ENCODE results near the gene CHAT.

CHAT gene

GRCh38 chr10:49650724-49651034 is 36.8 kb downstream of the CHAT start:
- no peaks in the 10 kb centered on the region for H3K9me3 ChIP-seq (ENCODE audit: control insufficient read depth, low read length)
- H3K27me3 ChIP-seq (replicated peaks; ENCODE audit: control insufficient read depth, insufficient read depth, low read length), result peaks cover 49% of the 10 kb centered on the region
- H3K4me1 ChIP-seq (ENCODE audit: control insufficient read depth, insufficient read depth, low read length), result peaks cover under 1% of the 10 kb centered on the region
- H3K36me3 ChIP-seq (ENCODE audit: control insufficient read depth, insufficient read depth, low read length, severe bottlenecking), result no peaks in the 10 kb centered on the region
- H3K4me3 ChIP-seq (ENCODE audit: low read length), result no peak overlapping the region
- no peak overlapping the region for H3K9ac ChIP-seq (ENCODE audit: low read length)
- DNase-seq (ENCODE audit: low read depth), result no peak

GRCh38 chr10:49651039-49651835 is 37.4 kb downstream of the CHAT start:
- Histone ChIP-seq H3K27me3 (replicated peaks; ENCODE audit: control insufficient read depth, insufficient read depth, low read length) (peaks cover 48% of the 10 kb centered on the region), H3K9me3 (ENCODE audit: control insufficient read depth, low read length) (no peaks in the 10 kb centered on the region), H3K4me3 (ENCODE audit: low read length) (no peak overlapping the region), H3K9ac (ENCODE audit: low read length) (no peak overlapping the region), H3K36me3 (ENCODE audit: control insufficient read depth, insufficient read depth, low read length, severe bottlenecking) (no peaks in the 10 kb centered on the region), H3K4me1 (ENCODE audit: control insufficient read depth, insufficient read depth, low read length) (no peaks in the 10 kb centered on the region)
- no peak for DNase-seq (ENCODE audit: low read depth)

GRCh38 chr10:49651917-49652316 is 38.1 kb downstream of the CHAT start:
- Histone ChIP-seq H3K4me1 (ENCODE audit: control insufficient read depth, insufficient read depth, low read length) (no peaks in the 10 kb centered on the region), H3K36me3 (ENCODE audit: control insufficient read depth, insufficient read depth, low read length, severe bottlenecking) (no peaks in the 10 kb centered on the region), H3K9ac (ENCODE audit: low read length) (no peak overlapping the region), H3K9me3 (ENCODE audit: control insufficient read depth, low read length) (no peaks in the 10 kb centered on the region), H3K4me3 (ENCODE audit: low read length) (no peak overlapping the region), H3K27me3 (replicated peaks; ENCODE audit: control insufficient read depth, insufficient read depth, low read length) (peaks cover 51% of the 10 kb centered on the region)
- DNase-seq (ENCODE audit: low read depth), result no peak

- no peak for DNase-seq (ENCODE audit: low read depth)
- H3K9me3 ChIP-seq (ENCODE audit: control insufficient read depth, low read length), result no peaks in the 10 kb centered on the region
- peaks cover 45% of the 10 kb centered on the region for H3K27me3 ChIP-seq (replicated peaks; ENCODE audit: control insufficient read depth, insufficient read depth, low read length)
Observed at GRCh38 chr10:49652421-49653272, 38.8 kb downstream of the CHAT start.

GRCh38 chr10:49653273-49653929 is 39.6 kb downstream of the CHAT start:
- Histone ChIP-seq H3K4me3 (ENCODE audit: low read length) (no peak overlapping the region), H3K36me3 (ENCODE audit: control insufficient read depth, insufficient read depth, low read length, severe bottlenecking) (no peaks in the 10 kb centered on the region), H3K27me3 (replicated peaks; ENCODE audit: control insufficient read depth, insufficient read depth, low read length) (peaks cover 45% of the 10 kb centered on the region), H3K4me1 (ENCODE audit: control insufficient read depth, insufficient read depth, low read length) (no peaks in the 10 kb centered on the region), H3K9me3 (ENCODE audit: control insufficient read depth, low read length) (no peaks in the 10 kb centered on the region), H3K9ac (ENCODE audit: low read length) (no peak overlapping the region)
- DNase-seq (ENCODE audit: low read depth), result no peak

More at GRCh38 chr10:49652421-49653272, 38.8 kb downstream of the CHAT start:
- no peak overlapping the region for H3K9ac ChIP-seq (ENCODE audit: low read length)
- no peak overlapping the region for H3K4me3 ChIP-seq (ENCODE audit: low read length)
- no peaks in the 10 kb centered on the region for H3K4me1 ChIP-seq (ENCODE audit: control insufficient read depth, insufficient read depth, low read length)
- no peaks in the 10 kb centered on the region for H3K36me3 ChIP-seq (ENCODE audit: control insufficient read depth, insufficient read depth, low read length, severe bottlenecking)

GRCh38 chr10:49654036-49654693 is 40.3 kb downstream of the CHAT start:
- Histone ChIP-seq H3K27me3 (replicated peaks; ENCODE audit: control insufficient read depth, insufficient read depth, low read length) (peaks cover 39% of the 10 kb centered on the region), H3K36me3 (ENCODE audit: control insufficient read depth, insufficient read depth, low read length, severe bottlenecking) (no peaks in the 10 kb centered on the region), H3K9ac (ENCODE audit: low read length) (no peak overlapping the region), H3K4me1 (ENCODE audit: control insufficient read depth, insufficient read depth, low read length) (no peaks in the 10 kb centered on the region), H3K9me3 (ENCODE audit: control insufficient read depth, low read length) (peaks cover 4% of the 10 kb centered on the region), H3K4me3 (ENCODE audit: low read length) (no peak overlapping the region)
- no peak for DNase-seq (ENCODE audit: low read depth)

- Histone ChIP-seq H3K9ac (ENCODE audit: low read length) (no peak overlapping the region), H3K27me3 (replicated peaks; ENCODE audit: control insufficient read depth, insufficient read depth, low read length) (peaks cover 34% of the 10 kb centered on the region)
- no peak for DNase-seq (ENCODE audit: low read depth)
Observed at GRCh38 chr10:49655099-49655498, 41.3 kb downstream of the CHAT start.

GRCh38 chr10:49656845-49657493 is 43.1 kb downstream of the CHAT start:
- no peak for DNase-seq (ENCODE audit: low read depth)
- no peak overlapping the region for H3K4me3 ChIP-seq (ENCODE audit: low read length)
- peaks cover 16% of the 10 kb centered on the region for H3K27me3 ChIP-seq (replicated peaks; ENCODE audit: control insufficient read depth, insufficient read depth, low read length)
- H3K4me1 ChIP-seq (ENCODE audit: control insufficient read depth, insufficient read depth, low read length), result no peaks in the 10 kb centered on the region
- peaks cover 6% of the 10 kb centered on the region for H3K9me3 ChIP-seq (ENCODE audit: control insufficient read depth, low read length)
- no peaks in the 10 kb centered on the region for H3K36me3 ChIP-seq (ENCODE audit: control insufficient read depth, insufficient read depth, low read length, severe bottlenecking)
- H3K9ac ChIP-seq (ENCODE audit: low read length), result no peak overlapping the region

More at GRCh38 chr10:49655099-49655498, 41.3 kb downstream of the CHAT start:
- Histone ChIP-seq H3K4me1 (ENCODE audit: control insufficient read depth, insufficient read depth, low read length) (no peaks in the 10 kb centered on the region), H3K4me3 (ENCODE audit: low read length) (no peak overlapping the region), H3K36me3 (ENCODE audit: control insufficient read depth, insufficient read depth, low read length, severe bottlenecking) (no peaks in the 10 kb centered on the region), H3K9me3 (ENCODE audit: control insufficient read depth, low read length) (peaks cover 6% of the 10 kb centered on the region)

- Histone ChIP-seq H3K36me3 (ENCODE audit: control insufficient read depth, insufficient read depth, low read length, severe bottlenecking) (no peaks in the 10 kb centered on the region), H3K4me3 (ENCODE audit: low read length) (no peak overlapping the region), H3K9ac (ENCODE audit: low read length) (no peak overlapping the region), H3K4me1 (ENCODE audit: control insufficient read depth, insufficient read depth, low read length) (no peaks in the 10 kb centered on the region), H3K9me3 (ENCODE audit: control insufficient read depth, low read length) (peaks cover 6% of the 10 kb centered on the region), H3K27me3 (replicated peaks; ENCODE audit: control insufficient read depth, insufficient read depth, low read length) (peaks cover 15% of the 10 kb centered on the region)
- DNase-seq (ENCODE audit: low read depth), result no peak
Observed at GRCh38 chr10:49657606-49658005, 43.8 kb downstream of the CHAT start.

GRCh38 chr10:49661140-49661856 is 47.5 kb downstream of the CHAT start:
- Histone ChIP-seq H3K9me3 (ENCODE audit: control insufficient read depth, low read length) (peaks cover 6% of the 10 kb centered on the region), H3K9ac (ENCODE audit: low read length) (no peak overlapping the region), H3K27me3 (replicated peaks; ENCODE audit: control insufficient read depth, insufficient read depth, low read length) (peaks cover 16% of the 10 kb centered on the region), H3K4me3 (ENCODE audit: low read length) (no peak overlapping the region), H3K4me1 (ENCODE audit: control insufficient read depth, insufficient read depth, low read length) (no peaks in the 10 kb centered on the region), H3K36me3 (ENCODE audit: control insufficient read depth, insufficient read depth, low read length, severe bottlenecking) (no peaks in the 10 kb centered on the region)
- DNase-seq (ENCODE audit: low read depth), result no peak
